Measurements from ENCODE around the gene MAML2.

Gene MAML2

GRCh38 chr11:96222102-96222501, 120.9 kb downstream of the MAML2 start:
- no peak overlapping the region for H3K4me3 ChIP-seq (ENCODE audit: low read length)
- no peak for DNase-seq (ENCODE audit: low read depth)
- TF ChIP-seq CTCF (conservative IDR thresholded peaks at IDR 0.05; ENCODE audit: low read depth, low read length): no peak

GRCh38 chr11:96221244-96222070, 121.5 kb downstream of the MAML2 start:
- no peak for TF ChIP-seq CTCF (conservative IDR thresholded peaks at IDR 0.05; ENCODE audit: low read depth, low read length)
- H3K4me3 ChIP-seq (ENCODE audit: low read length): no peak overlapping the region
- DNase-seq (ENCODE audit: low read depth): no peak

GRCh38 chr11:96219981-96220623, 122.9 kb downstream of the MAML2 start:
- no peak for TF ChIP-seq CTCF (conservative IDR thresholded peaks at IDR 0.05; ENCODE audit: low read depth, low read length)
- no peak for DNase-seq (ENCODE audit: low read depth)
- no peak overlapping the region for H3K4me3 ChIP-seq (ENCODE audit: low read length)

- no peak for TF ChIP-seq CTCF (conservative IDR thresholded peaks at IDR 0.05; ENCODE audit: low read depth, low read length)
- no peak for DNase-seq (ENCODE audit: low read depth)
- no peak overlapping the region for H3K4me3 ChIP-seq (ENCODE audit: low read length)
These were observed 124.1 kb downstream of the MAML2 start for GRCh38 chr11:96218901-96219300.

- no peak for TF ChIP-seq CTCF (conservative IDR thresholded peaks at IDR 0.05; ENCODE audit: low read depth, low read length)
- DNase-seq (ENCODE audit: low read depth): no peak
These were observed 125.0 kb downstream of the MAML2 start for GRCh38 chr11:96218006-96218405.

GRCh38 chr11:96217206-96217605, 125.8 kb downstream of the MAML2 start:
- no peak for DNase-seq (ENCODE audit: low read depth)
- TF ChIP-seq CTCF (conservative IDR thresholded peaks at IDR 0.05; ENCODE audit: low read depth, low read length): no peak
- no peak overlapping the region for H3K4me3 ChIP-seq (ENCODE audit: low read length)

More at GRCh38 chr11:96218006-96218405, 125.0 kb downstream of the MAML2 start:
- no peak overlapping the region for H3K4me3 ChIP-seq (ENCODE audit: low read length)

- DNase-seq (ENCODE audit: low read depth): no peak
- H3K4me3 ChIP-seq (ENCODE audit: low read length): no peak overlapping the region
- no peak for TF ChIP-seq CTCF (conservative IDR thresholded peaks at IDR 0.05; ENCODE audit: low read depth, low read length)
These were observed 127.2 kb downstream of the MAML2 start for GRCh38 chr11:96215826-96216225.
